Stimulated activated CD4-positive, alpha-beta T cell treated with anti-CD3 and anti-CD28 coated beads, Interleukin-1b, Interleukin-23, amount 100 ng/mL, for 48 hours (primary cell): ENCODE results near the gene FAM53A.
"Not testable (repeated sequence)": the region's sequence is repeated elsewhere in the genome, so short reads cannot be mapped to it uniquely, and the experiment has no call there.

Experiments used
- DNase-seq: peaks from one replicate; pipeline ENCODE4 v3.0.0-alpha.2; 2020

The FAM53A gene

GRCh38 chr4:1658146-1658545 is 26.0 kb downstream of the FAM53A start:
- no peak for DNase-seq

- DNase-seq, result no peak
Observed at GRCh38 chr4:1656986-1657385, 27.1 kb downstream of the FAM53A start.

GRCh38 chr4:1656132-1656531 is 28.0 kb downstream of the FAM53A start:
- no peak for DNase-seq

GRCh38 chr4:1655676-1656075 is 28.4 kb downstream of the FAM53A start:
- DNase-seq, result no peak

GRCh38 chr4:1655081-1655480 is 29.0 kb downstream of the FAM53A start:
- no peak for DNase-seq

- DNase-seq, result no peak
Observed at GRCh38 chr4:1654216-1654955, 29.7 kb downstream of the FAM53A start.

GRCh38 chr4:1653776-1654175 is 30.3 kb downstream of the FAM53A start:
- DNase-seq, result no peak

- no peak for DNase-seq
Observed at GRCh38 chr4:1652088-1652487, 32.0 kb downstream of the FAM53A start.

GRCh38 chr4:1651609-1652008 is 32.5 kb downstream of the FAM53A start:
- DNase-seq, result no peak

- DNase-seq, result no peak
Observed at GRCh38 chr4:1648962-1649361, 35.2 kb downstream of the FAM53A start.

- DNase-seq, result no peak
Observed at GRCh38 chr4:1647432-1647831, 36.7 kb downstream of the FAM53A start.

- DNase-seq, result no peak
Observed at GRCh38 chr4:1646690-1647089, 37.4 kb downstream of the FAM53A start.

GRCh38 chr4:1644891-1645657 is 39.0 kb downstream of the FAM53A start:
- no peak for DNase-seq

- no peak for DNase-seq
Observed at GRCh38 chr4:1643971-1644735, 40.0 kb downstream of the FAM53A start.

GRCh38 chr4:1642196-1642951 is 41.7 kb downstream of the FAM53A start:
- DNase-seq, result no peak

GRCh38 chr4:1641671-1642070 is 42.4 kb downstream of the FAM53A start:
- DNase-seq, result no peak

GRCh38 chr4:1640716-1641503 is 43.2 kb downstream of the FAM53A start:
- not testable (repeated sequence) for DNase-seq

- DNase-seq, result no peak
Observed at GRCh38 chr4:1640190-1640589, 43.9 kb downstream of the FAM53A start.

GRCh38 chr4:1639299-1639868 is 44.7 kb downstream of the FAM53A start:
- no peak for DNase-seq

GRCh38 chr4:1638873-1639272 is 45.2 kb downstream of the FAM53A start:
- no peak for DNase-seq

GRCh38 chr4:1638272-1638598 is 45.9 kb downstream of the FAM53A start:
- no peak for DNase-seq
